WERI-Rb-1 (cell line): ENCODE measurements around the gene TAF4.

Source experiments
- DNase-seq: peaks from one replicate; pipeline ENCODE4 v3.0.0-alpha.2; 2020
- H3K27ac ChIP-seq: fragments of 250-450 bp; sonication (Bioruptor Pico); 2 replicates; pipeline ENCODE4 v1.5.1; 2020; ENCODE audit warnings: mild to moderate bottlenecking, moderate library complexity
- H3K27me3 ChIP-seq: fragments of 250-450 bp; sonication (Bioruptor Pico); 2 replicates; pipeline ENCODE4 v1.5.1; 2021; ENCODE audit warnings: mild to moderate bottlenecking, low read depth, moderate library complexity; ENCODE audit not compliant: insufficient read depth, severe bottlenecking
- H3K36me3 ChIP-seq: fragments of 250-450 bp; sonication (Bioruptor Pico); 2 replicates; pipeline ENCODE4 v1.5.1; 2020; ENCODE audit warnings: mild to moderate bottlenecking, moderate library complexity
- H3K4me3 ChIP-seq: 2 replicates; pipeline ENCODE4 v1.5.1; 2011; ENCODE audit warnings: low read depth, mild to moderate bottlenecking, control low read depth, low read length
- H3K9me3 ChIP-seq: fragments of 250-450 bp; sonication (Bioruptor Pico); 2 replicates; pipeline ENCODE4 v1.5.1; 2021; ENCODE audit warnings: mild to moderate bottlenecking, moderate library complexity; ENCODE audit not compliant: severe bottlenecking
- CTCF ChIP-seq: IDR thresholded peaks from 2 replicates; pipeline ENCODE4 v1.5.1; 2011; ENCODE audit warnings: low read depth, mild to moderate bottlenecking, control low read depth, inconsistent platforms, low read length

TAF4 gene

GRCh38 chr20:62011403-62011790, 54.3 kb downstream of the TAF4 start:
- TF ChIP-seq CTCF = no peak
- Histone ChIP-seq H3K4me3 (no peak overlapping the region), H3K36me3 (peaks cover 50% of the 10 kb centered on the region)

GRCh38 chr20:62010551-62011402, 54.9 kb downstream of the TAF4 start:
- peak; percentile 48 for TF ChIP-seq CTCF

More at GRCh38 chr20:62011403-62011790, 54.3 kb downstream of the TAF4 start:
- DNase-seq = no peak
- no peaks in the 10 kb centered on the region for H3K9me3 ChIP-seq
- H3K27me3 ChIP-seq = no peaks in the 10 kb centered on the region
- no peak overlapping the region for H3K27ac ChIP-seq

GRCh38 chr20:62009869-62010445, 55.7 kb downstream of the TAF4 start:
- Histone ChIP-seq H3K27me3 (no peaks in the 10 kb centered on the region), H3K27ac (no peak overlapping the region), H3K9me3 (no peaks in the 10 kb centered on the region), H3K4me3 (no peak overlapping the region), H3K36me3 (peaks cover 64% of the 10 kb centered on the region)
- TF ChIP-seq CTCF = no peak
- no peak for DNase-seq

More at GRCh38 chr20:62010551-62011402, 54.9 kb downstream of the TAF4 start:
- peak; percentile 54 for DNase-seq
- Histone ChIP-seq H3K36me3 (peaks cover 56% of the 10 kb centered on the region), H3K27me3 (no peaks in the 10 kb centered on the region), H3K4me3 (no peak overlapping the region), H3K27ac (no peak overlapping the region), H3K9me3 (no peaks in the 10 kb centered on the region)

GRCh38 chr20:62009322-62009721, 56.4 kb downstream of the TAF4 start:
- no peak overlapping the region for H3K27ac ChIP-seq
- no peaks in the 10 kb centered on the region for H3K9me3 ChIP-seq
- H3K27me3 ChIP-seq = no peaks in the 10 kb centered on the region
- H3K4me3 ChIP-seq = no peak overlapping the region
- DNase-seq = no peak
- H3K36me3 ChIP-seq = peaks cover 68% of the 10 kb centered on the region
- TF ChIP-seq CTCF = no peak

- H3K9me3 ChIP-seq = no peaks in the 10 kb centered on the region
- TF ChIP-seq CTCF = no peak
- H3K36me3 ChIP-seq = peaks cover 68% of the 10 kb centered on the region
- H3K27ac ChIP-seq = no peak overlapping the region
- no peaks in the 10 kb centered on the region for H3K27me3 ChIP-seq
- no peak overlapping the region for H3K4me3 ChIP-seq
- no peak for DNase-seq
These were observed 57.0 kb downstream of the TAF4 start for GRCh38 chr20:62008643-62009183.
